RWPE1 (cell line): Measurements from ENCODE around the gene PSMG2.

Source experiments
- CTCF ChIA-PET: fragments of 350-600 bp; sonication (Branson Sonifier 250); formaldehyde crosslinking; extraction: SDS; loops from one replicate; lab custom pipeline; 2021; lab: Yijun Ruan, JAX
- POLR2A ChIA-PET: fragments of 400-600 bp; formaldehyde crosslinking; extraction: SDS; loops from one replicate; lab custom pipeline; 2020; ENCODE audit warnings: antibody characterized with exemption; ENCODE audit not compliant: low non-redundant PET; lab: Yijun Ruan, JAX
- DNase-seq: peaks from one replicate; pipeline ENCODE4 v3.0.0; 2012; ENCODE audit warnings: low spot score
- H3K27ac ChIP-seq: fragments of 450-650 bp; 2 replicates; pipeline ENCODE4 v1.5.1; 2017
- TF ChIP-seq, protein P1 (sequence below): fragments of 450-650 bp; conservative IDR thresholded peaks from 2 replicates; pipeline ENCODE4 v1.5.1; 2017; ENCODE audit warnings: low read depth, mild to moderate bottlenecking

Gene PSMG2

DNA sequence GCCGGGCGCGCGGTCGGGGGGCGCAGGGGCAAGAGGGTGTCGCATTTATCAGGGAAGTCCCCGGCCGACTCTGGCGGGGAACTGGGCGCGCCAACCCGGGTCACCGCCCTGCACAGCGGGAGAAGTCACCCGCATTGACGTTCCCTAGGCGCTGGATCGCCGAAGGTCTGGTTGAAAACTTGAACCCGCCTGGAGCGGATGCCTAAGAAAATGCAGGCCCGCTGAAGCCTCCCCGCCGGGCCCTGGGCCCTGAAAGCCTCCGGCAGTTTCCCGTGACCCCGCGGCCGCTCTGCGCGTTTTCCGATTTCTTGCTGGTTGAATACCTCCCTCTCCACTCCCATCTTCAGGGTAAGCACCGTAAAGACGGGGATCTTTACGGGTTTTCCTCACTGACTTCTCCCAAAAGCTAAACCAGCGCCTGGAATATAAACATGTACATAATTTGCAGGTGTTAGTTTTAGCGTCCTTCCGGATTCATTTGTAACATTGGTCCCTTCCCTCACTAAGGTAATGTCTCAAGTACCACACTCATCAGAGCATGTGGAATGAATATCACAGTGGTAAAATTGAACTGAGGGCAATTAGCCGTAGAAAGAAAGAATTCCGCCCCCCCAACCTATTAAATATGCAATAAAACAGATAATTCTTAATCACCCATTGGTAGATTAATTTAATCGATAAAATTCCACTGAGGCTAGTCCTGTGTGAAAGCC is 44.3 kb upstream of the PSMG2 start:
- TF ChIP-seq, protein P1, sequence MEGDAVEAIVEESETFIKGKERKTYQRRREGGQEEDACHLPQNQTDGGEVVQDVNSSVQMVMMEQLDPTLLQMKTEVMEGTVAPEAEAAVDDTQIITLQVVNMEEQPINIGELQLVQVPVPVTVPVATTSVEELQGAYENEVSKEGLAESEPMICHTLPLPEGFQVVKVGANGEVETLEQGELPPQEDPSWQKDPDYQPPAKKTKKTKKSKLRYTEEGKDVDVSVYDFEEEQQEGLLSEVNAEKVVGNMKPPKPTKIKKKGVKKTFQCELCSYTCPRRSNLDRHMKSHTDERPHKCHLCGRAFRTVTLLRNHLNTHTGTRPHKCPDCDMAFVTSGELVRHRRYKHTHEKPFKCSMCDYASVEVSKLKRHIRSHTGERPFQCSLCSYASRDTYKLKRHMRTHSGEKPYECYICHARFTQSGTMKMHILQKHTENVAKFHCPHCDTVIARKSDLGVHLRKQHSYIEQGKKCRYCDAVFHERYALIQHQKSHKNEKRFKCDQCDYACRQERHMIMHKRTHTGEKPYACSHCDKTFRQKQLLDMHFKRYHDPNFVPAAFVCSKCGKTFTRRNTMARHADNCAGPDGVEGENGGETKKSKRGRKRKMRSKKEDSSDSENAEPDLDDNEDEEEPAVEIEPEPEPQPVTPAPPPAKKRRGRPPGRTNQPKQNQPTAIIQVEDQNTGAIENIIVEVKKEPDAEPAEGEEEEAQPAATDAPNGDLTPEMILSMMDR = no peak
- CTCF ChIA-PET = interaction anchor here (2.6 kb wide), 1 partner anchor 266 kb away, joined by 21 read pairs; no protein-coding TSS in a partner anchor

DNA sequence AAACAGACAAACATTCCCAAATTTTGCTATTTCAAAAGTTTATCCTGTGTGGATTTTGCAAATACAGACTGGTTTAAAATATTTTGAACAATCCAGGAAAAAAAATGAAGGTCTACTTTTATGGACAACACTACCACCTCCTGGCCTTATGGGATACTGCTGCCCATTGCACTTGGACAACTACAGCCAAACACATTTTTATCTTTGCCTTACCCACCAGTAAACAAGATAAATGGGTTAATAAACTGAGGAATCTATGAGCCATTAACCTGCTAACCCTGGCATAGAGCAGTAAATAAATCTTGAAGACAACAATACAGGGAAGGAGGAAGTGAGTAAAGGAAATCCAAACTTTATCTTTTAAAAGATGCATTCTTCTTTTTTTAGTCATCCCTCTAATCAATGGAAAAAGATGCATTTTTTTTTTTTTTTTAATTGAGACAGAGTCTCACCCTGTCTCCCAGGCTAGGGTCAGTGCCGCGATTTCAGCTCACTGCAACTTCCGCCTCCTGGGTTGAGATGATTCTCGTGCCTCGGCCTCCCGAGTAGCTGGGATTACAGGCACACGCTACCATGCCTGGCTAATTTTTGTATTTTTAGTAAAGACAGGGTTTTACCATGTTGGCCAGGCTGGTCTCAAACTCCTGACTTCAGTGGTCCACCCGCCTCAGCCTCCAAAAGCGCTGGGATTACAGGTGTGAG is 42.8 kb upstream of the PSMG2 start:
- DNase-seq = peak; percentile 63
- POLR2A ChIA-PET = no interaction called here
- H3K27ac ChIP-seq = no peak overlapping the region
- TF ChIP-seq, protein P1 = peak; percentile 87
- CTCF ChIA-PET = interaction anchor here (0.6 to 2.6 kb wide), 5 partner anchors 18 to 267 kb away, joined by 3 to 21 read pairs (median 5); no protein-coding TSS in a partner anchor

More for the DNA sequence above, 44.3 kb upstream of the PSMG2 start:
- no peak for DNase-seq
- H3K27ac ChIP-seq = peak overlapping the region; percentile 94
- POLR2A ChIA-PET = no interaction called here

DNA sequence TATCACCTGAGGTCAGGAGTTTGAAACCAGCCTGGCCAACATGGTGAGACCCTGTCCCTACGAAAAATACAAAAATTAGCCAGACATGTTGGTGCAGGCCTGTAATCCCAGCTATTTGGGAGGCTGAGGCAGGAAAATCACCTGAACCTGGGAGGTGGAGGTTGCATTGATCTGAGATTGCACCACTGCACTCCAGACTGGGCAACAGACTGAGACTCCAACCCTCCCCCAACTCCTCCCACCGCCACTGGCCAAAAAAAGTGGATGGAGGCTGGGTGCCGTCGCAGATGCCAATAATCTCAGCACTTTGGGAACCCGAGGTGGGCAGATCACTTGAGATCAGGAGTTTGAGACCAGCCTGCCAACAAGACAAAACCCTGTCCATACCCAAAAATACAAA is 34.8 kb upstream of the PSMG2 start:
- no peak for DNase-seq
- CTCF ChIA-PET = interaction anchor here (1.2 kb wide), 1 partner anchor 76 kb away, joined by 4 read pairs; no protein-coding TSS in a partner anchor
- TF ChIP-seq, protein P1 = no peak
- 0 out of 2 replicates have a peak overlapping the region, but pooled peaks have one; percentile 19 for H3K27ac ChIP-seq
- POLR2A ChIA-PET = no interaction called here

DNA sequence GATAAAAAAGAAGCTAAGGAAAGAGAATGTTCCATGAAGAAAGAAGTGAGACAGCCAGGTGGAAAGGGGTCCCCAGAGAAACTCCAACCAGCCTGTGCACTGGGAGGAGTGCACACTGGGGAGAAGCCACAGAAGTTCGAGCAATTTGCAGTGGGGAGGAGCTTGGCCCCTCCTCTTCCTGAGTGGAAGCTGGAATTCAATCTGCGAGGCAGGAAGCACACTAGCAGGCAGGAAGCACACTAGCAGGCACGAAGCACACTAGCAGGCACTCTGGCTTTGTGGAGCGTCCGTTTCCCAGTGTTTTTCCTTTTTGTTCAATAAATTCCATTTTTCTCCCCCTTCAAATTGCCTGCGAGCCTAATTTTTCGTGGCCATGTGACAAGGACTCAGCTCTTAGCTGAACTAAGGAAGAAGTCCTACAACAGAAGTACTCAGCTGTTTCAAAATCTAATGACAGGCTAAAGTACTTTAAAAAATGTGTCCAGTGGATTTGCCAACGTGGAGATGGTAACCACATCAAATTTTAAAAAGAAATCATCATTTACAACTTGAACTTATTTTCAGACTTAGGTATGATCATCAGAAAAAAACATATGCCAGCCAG is 23.6 kb upstream of the PSMG2 start:
- ChIA-PET CTCF (interaction anchor here (0.6 to 0.9 kb wide), 2 partner anchors 18 to 48 kb away, joined by 3 read pairs; no protein-coding TSS in a partner anchor), POLR2A (no interaction called here)
- H3K27ac ChIP-seq = peak overlapping the region; percentile 50; the same call in 1 of the 2 replicates
- TF ChIP-seq, protein P1 = no peak
- DNase-seq = no peak

DNA sequence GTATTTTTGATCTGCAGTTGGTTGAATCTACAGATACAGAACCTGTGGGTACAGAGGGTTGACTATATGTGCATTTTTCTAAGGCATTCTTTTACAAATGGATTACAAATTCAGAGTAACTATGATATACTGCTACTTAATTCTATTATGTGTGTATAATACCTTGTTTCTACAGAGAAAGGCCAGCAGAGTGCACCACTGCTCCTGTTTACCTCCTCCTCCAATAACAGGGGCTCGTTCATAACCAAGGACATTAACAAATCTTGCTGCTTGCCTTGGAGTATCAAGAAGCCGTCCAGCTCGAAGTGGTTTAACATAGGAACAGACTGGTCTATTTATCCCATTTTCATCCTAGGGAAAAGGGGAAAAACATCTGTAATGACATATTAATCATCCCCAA is 16.7 kb upstream of the PSMG2 start:
- ChIA-PET POLR2A (no interaction called here), CTCF (no interaction called here)
- no peak for DNase-seq
- TF ChIP-seq, protein P1 = no peak
- no peak overlapping the region for H3K27ac ChIP-seq

DNA sequence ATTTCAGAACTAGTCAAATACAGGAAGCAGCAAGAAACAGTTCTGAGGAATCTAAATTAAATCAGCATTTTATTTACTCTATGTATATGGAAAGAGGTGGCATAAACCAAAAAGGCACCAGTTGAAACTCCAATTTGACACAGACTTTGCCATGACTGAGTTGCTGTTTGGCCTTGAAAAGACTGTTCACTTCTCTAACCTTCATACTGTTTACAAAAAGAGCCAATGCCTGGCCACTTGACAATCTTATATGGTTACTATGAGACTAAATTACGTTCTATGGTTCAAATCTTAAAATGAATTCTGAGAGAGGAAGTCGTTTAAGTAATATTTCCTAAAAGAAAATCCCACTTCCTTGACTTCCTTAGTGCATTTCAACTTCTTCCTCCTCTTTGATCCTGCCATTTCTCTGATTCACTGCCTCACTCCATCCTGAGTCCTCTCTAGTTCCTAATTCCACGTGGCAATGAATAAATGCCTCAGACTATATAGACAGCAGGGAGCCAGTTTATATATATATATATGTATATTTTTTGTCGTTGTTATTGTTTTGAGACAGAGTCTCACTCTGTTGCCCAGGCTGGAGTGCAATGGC is 13.5 kb upstream of the PSMG2 start:
- ChIA-PET POLR2A (no interaction called here), CTCF (no interaction called here)
- H3K27ac ChIP-seq = no peak overlapping the region
- TF ChIP-seq, protein P1 = no peak
- DNase-seq = no peak
